Endothelial cell of umbilical vein (primary cell): ENCODE measurements around the gene CNOT11. TPM values are rescaled to one million over a fixed set of nuclear protein-coding genes. Genes with fewer than 3 reads are reported as not detected.

Experiments used
- BruUV-seq: library from RNA; stranded (reverse); fragments of 400-500 nt; replicated peaks from 2 replicates; lab custom pipeline; 2021; lab: Mats Ljungman, UMichigan
- CTCF ChIA-PET: fragments of 300-600, 350-600 bp; sonication (Branson Sonifier 250); formaldehyde crosslinking; loops from one replicate; lab custom pipeline; 2021; ENCODE audit warnings: antibody characterized with exemption, inconsistent platforms; lab: Charles Lee
- POLR2A ChIA-PET: fragments of 300-600, 350-600 bp; sonication (Branson Sonifier 250); formaldehyde crosslinking; loops from one replicate; lab custom pipeline; 2021; ENCODE audit warnings: antibody characterized with exemption, inconsistent platforms; lab: Charles Lee
- DNase-seq: peaks from one replicate; pipeline ENCODE4 v3.0.0-alpha.2; 2011; ENCODE audit warnings: low read depth, low spot score
- FAIRE-seq: peaks from 2 replicates; lab custom pipeline; 2011; peaks lifted over from hg19 to GRCh38; lab: Jason Lieb, UNC
- H2AFZ ChIP-seq: 2 replicates; pipeline ENCODE4 v1.6.0; 2012; ENCODE audit warnings: low read depth, low read length, control low read depth, inconsistent platforms
- H3K27ac ChIP-seq: 2 replicates; pipeline ENCODE4 v1.5.1; 2011; ENCODE audit warnings: low read depth, mild to moderate bottlenecking, control low read depth, low read length, moderate library complexity; ENCODE audit not compliant: insufficient read depth
- H3K27me3 ChIP-seq, 2 experiments: 2 replicates each; pipeline versions ENCODE4 v1.6.0 to v1.6.1; 2011; ENCODE audit warnings: low read length in 2 of 2, mixed read lengths in 1 of 2; ENCODE audit not compliant: control insufficient read depth in 2 of 2, insufficient read depth in 2 of 2
- H3K36me3 ChIP-seq, 2 experiments: 2 replicates in 1 of 2; 3 replicates in 1 of 2; pipeline ENCODE4 v1.5.1; 2011; ENCODE audit warnings: low read length in 2 of 2, mild to moderate bottlenecking in 1 of 2, moderate library complexity in 1 of 2; ENCODE audit not compliant: control insufficient read depth in 2 of 2, insufficient read depth in 2 of 2; ENCODE audit errors: extremely low read depth in 1 of 2
- H3K4me1 ChIP-seq: 3 replicates; pipeline ENCODE4 v1.5.1; 2011; ENCODE audit warnings: mild to moderate bottlenecking, low read length; ENCODE audit not compliant: control insufficient read depth, insufficient read depth; ENCODE audit errors: extremely low read depth
- H3K4me2 ChIP-seq: 2 replicates; pipeline ENCODE4 v1.6.1; 2011; ENCODE audit warnings: low read length, control low read depth, mixed read lengths; ENCODE audit not compliant: insufficient read depth
- H3K4me3 ChIP-seq, 3 experiments: fragments of 200-600 bp in 1 of 3; sonication (generic), shearing (Covaris generic) in 1 of 3; replicated peaks in 1 of 3; 2 replicates each; pipeline ENCODE4 v1.5.1; 2011 to 2016; ENCODE audit warnings: control low read depth in 3 of 3, low read length in 3 of 3, mild to moderate bottlenecking in 2 of 3, inconsistent platforms in 1 of 3, low read depth in 1 of 3, moderate library complexity in 1 of 3; ENCODE audit not compliant: insufficient read depth in 1 of 3
- H3K79me2 ChIP-seq: 2 replicates; pipeline ENCODE4 v1.6.0; 2012; ENCODE audit warnings: low read length, inconsistent platforms; ENCODE audit not compliant: control insufficient read depth, insufficient read depth
- H3K9ac ChIP-seq: replicated peaks from 2 replicates; pipeline ENCODE3; 2011; ENCODE audit warnings: low read length, control low read depth; ENCODE audit not compliant: insufficient read depth; ENCODE audit errors: extremely low read depth
- H3K9me1 ChIP-seq: replicated peaks from 3 replicates; pipeline ENCODE4 v1.6.0; 2011; ENCODE audit warnings: mild to moderate bottlenecking, low read length; ENCODE audit not compliant: control insufficient read depth, insufficient read depth; ENCODE audit errors: extremely low read depth
- H3K9me3 ChIP-seq: replicated peaks from 2 replicates; pipeline ENCODE4 v1.5.1; 2012; ENCODE audit warnings: low read length, inconsistent platforms; ENCODE audit not compliant: control insufficient read depth, insufficient read depth
- H4K20me1 ChIP-seq: replicated peaks from 2 replicates; pipeline ENCODE3; 2011; ENCODE audit warnings: mild to moderate bottlenecking, low read length; ENCODE audit not compliant: control insufficient read depth, insufficient read depth; ENCODE audit errors: extremely low read depth
- CTCF ChIP-seq, 2 donors: IDR thresholded peaks; 1 replicate in 1 of 2; 2 replicates in 1 of 2; pipeline ENCODE4 v1.5.1; 2011; ENCODE audit warnings: low read length in 2 of 2, mild to moderate bottlenecking in 2 of 2, moderate library complexity in 2 of 2, control low read depth in 1 of 2, inconsistent platforms in 1 of 2, low read depth in 1 of 2; ENCODE audit not compliant: insufficient read depth in 1 of 2; ENCODE audit errors: extremely low read depth in 1 of 2
- EZH2 ChIP-seq: IDR thresholded peaks from 2 replicates; pipeline ENCODE4 v1.6.1; 2012; ENCODE audit warnings: borderline replicate concordance, low read depth, mild to moderate bottlenecking, moderate library complexity, low read length, inconsistent platforms; ENCODE audit not compliant: severe bottlenecking
- FOS ChIP-seq: IDR thresholded peaks from 2 replicates; pipeline ENCODE4 v1.6.1; 2011; ENCODE audit warnings: mild to moderate bottlenecking, low read length, moderate library complexity, borderline replicate concordance; ENCODE audit not compliant: insufficient read depth
- GATA2 ChIP-seq: IDR thresholded peaks from 2 replicates; pipeline ENCODE4 v1.7.0; 2011; ENCODE audit warnings: low read depth, mild to moderate bottlenecking, moderate library complexity, mixed read lengths, low read length; ENCODE audit not compliant: insufficient read length, insufficient read depth
- JUN ChIP-seq: IDR thresholded peaks from 2 replicates; pipeline ENCODE4 v1.6.1; 2011; ENCODE audit warnings: borderline replicate concordance, low read depth; ENCODE audit not compliant: insufficient read length, insufficient read depth
- MAX ChIP-seq: IDR thresholded peaks from 2 replicates; pipeline ENCODE4 v1.6.1; 2011; ENCODE audit not compliant: insufficient read depth, insufficient read length
- MYC ChIP-seq: IDR thresholded peaks from one replicate; pipeline ENCODE4 v1.6.1; 2011; ENCODE audit warnings: mild to moderate bottlenecking, low read depth, low read length
- POLR2A ChIP-seq: IDR thresholded peaks from 2 replicates; pipeline ENCODE4 v1.6.1; 2012; ENCODE audit warnings: low read depth, mild to moderate bottlenecking, control low read depth, low read length
- POLR2AphosphoS5 ChIP-seq: IDR thresholded peaks from 2 replicates; pipeline ENCODE4 v1.6.1; 2012; ENCODE audit warnings: low read depth, mild to moderate bottlenecking, control low read depth, low read length, moderate library complexity; ENCODE audit not compliant: insufficient read depth
- dilution Hi-C: fragments of 300-500 bp; cut with MboI; formaldehyde crosslinking; loops from one replicate; pipeline ENCODE4 v1.15.0; 2019; ENCODE audit warnings: low sequenced_read_pairs; ENCODE audit not compliant: extremely low pct_ligation_motif_present
- intact Hi-C: fragments of 100-400 bp; cut with micrococcal nuclease; formaldehyde crosslinking; loops from one replicate; pipeline ENCODE4 v1.10.0; 2022
- polyA plus RNA-seq, 4 experiments: library from polyadenylated mRNA; depleted of rRNA in 3 of 4; stranded (reverse) in 3 of 4; unstranded in 1 of 4; fragments of >200 nt; gene quantifications; 2 replicates each; pipeline versions ENCODE4 v1.2.1 to v1.2.3, GENCODE V29; 2011 to 2012; ENCODE audit warnings: missing spikeins in 1 of 4
- total RNA-seq: library from RNA; stranded (reverse); gene quantifications from 2 replicates; pipeline ENCODE4 v1.2.3, GENCODE V29; 2021

Gene CNOT11
- total and polyA plus RNA-seq, 2 donors (not counting 3 experiments of a cell fraction or from before 2014, with no cell fraction given), result 40.5 to 44.3 TPM

- BruUV-seq, result no TSS peak
- Histone ChIP-seq H3K4me3 (no peak overlapping the region), H3K9ac (no peak overlapping the region), H3K36me3 (no peaks in the 10 kb centered on the region), H3K4me2 (no peak overlapping the region), H3K27me3 (no peaks in the 10 kb centered on the region), H3K9me3 (no peaks in the 10 kb centered on the region), H4K20me1 (peaks cover 3% of the 10 kb centered on the region), H3K27ac (no peak overlapping the region), H3K9me1 (no peaks in the 10 kb centered on the region), H2AFZ (no peak overlapping the region), H3K4me1 (peaks cover 11% of the 10 kb centered on the region), H3K79me2 (peaks cover 26% of the 10 kb centered on the region)
- FAIRE-seq (no peak), DNase-seq (no peak)
- POLR2A ChIA-PET, result no interaction called here
- intact Hi-C loops, result no loop called here
- dilution Hi-C loops, result no loop called here
- TF ChIP-seq MYC (no peak), JUN (no peak), CTCF (IDR thresholded peaks at IDR 0.05; ENCODE audit: extremely low read depth in 1 of 2, insufficient read depth in 1 of 2, low read depth in 1 of 2, low read length in 2 of 2) (no peak), POLR2A (no peak), POLR2AphosphoS5 (no peak), FOS (no peak), MAX (no peak), EZH2 (no peak), GATA2 (no peak)
- CTCF ChIA-PET, result interaction anchor here (0.9 to 1.1 kb wide), 2 partner anchors 10 to 31 kb away, joined by 3 to 5 read pairs; no protein-coding TSS in a partner anchor
Observed at GRCh38 chr2:101310834-101311695, 58.4 kb downstream of the CNOT11 start.
